ENCODE data around the gene RTN1.
A peak's percentile ranks its signal among the peaks of the same experiment; 100 is the strongest.

RTN1 gene

GRCh38 chr14:59912443-59912842 lies 41.9 kb upstream of the RTN1 start:
- no CpG with 5 or more reads among the region's 2 CpGs for WGBS (ENCODE audit: extremely low coverage, insufficient coverage, low lambda C conversion rate)
- H3K4me3 ChIP-seq (ENCODE audit: low read length): no peak overlapping the region
- no peak overlapping the region for H3K27ac ChIP-seq (ENCODE audit: low read depth, low read length)
- H2AK5ac ChIP-seq (ENCODE audit: low read length): no peak overlapping the region
- H3K27me3 ChIP-seq (ENCODE audit: insufficient read depth, low read length, poor library complexity): no peaks in the 10 kb centered on the region
- no peak overlapping the region for H3K4ac ChIP-seq (ENCODE audit: low read depth, low read length)
- H2BK5ac ChIP-seq (ENCODE audit: low read length): no peak overlapping the region
- no peak for DNase-seq
- H3K56ac ChIP-seq (ENCODE audit: low read length): no peak overlapping the region
- H3K36me3 ChIP-seq (ENCODE audit: control insufficient read depth, insufficient read depth, low read length): no peaks in the 10 kb centered on the region
- no peak overlapping the region for H4K8ac ChIP-seq (ENCODE audit: low read depth, low read length)
- no peak overlapping the region for H2BK120ac ChIP-seq (ENCODE audit: low read depth, low read length)
- H3K4me1 ChIP-seq (ENCODE audit: control insufficient read depth, low read depth, low read length): no peaks in the 10 kb centered on the region
- no peak overlapping the region for H3K23ac ChIP-seq (ENCODE audit: low read length)
- H3K79me2 ChIP-seq (ENCODE audit: control insufficient read depth, insufficient read depth, low read length): no peaks in the 10 kb centered on the region
- H3K79me1 ChIP-seq (ENCODE audit: low read length): no peaks in the 10 kb centered on the region
- no peak overlapping the region for H4K5ac ChIP-seq (ENCODE audit: low read length)
- no peak overlapping the region for H2BK15ac ChIP-seq (replicated peaks; ENCODE audit: low read depth)
- no peak overlapping the region for H3K4me2 ChIP-seq (ENCODE audit: low read length)
- no peak overlapping the region for H3K18ac ChIP-seq (ENCODE audit: low read length)
- no peak overlapping the region for H3K9ac ChIP-seq (ENCODE audit: low read length)

DNA sequence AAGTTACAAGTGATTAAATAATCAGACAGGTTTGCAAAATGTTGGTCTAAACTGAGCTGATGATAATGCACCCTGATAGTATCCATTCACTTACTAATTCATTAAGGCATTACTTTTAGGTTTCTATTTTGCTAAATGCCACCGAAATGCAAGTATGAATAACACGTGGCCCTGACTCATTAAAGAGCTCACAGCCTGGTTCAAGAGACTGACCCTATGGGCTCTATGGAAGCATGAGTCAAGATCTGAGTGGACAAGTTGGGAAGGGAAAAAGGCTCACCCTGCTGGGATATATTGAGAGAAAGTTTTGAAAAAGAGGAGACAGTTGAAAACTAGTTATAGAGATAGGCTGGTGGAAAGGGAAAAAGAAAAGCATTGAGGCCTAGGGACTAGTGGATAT lies 34.6 kb upstream of the RTN1 start:
- H3K36me3 ChIP-seq (ENCODE audit: control insufficient read depth, insufficient read depth, low read length): no peaks in the 10 kb centered on the region
- H3K23ac ChIP-seq (ENCODE audit: low read length): no peak overlapping the region
- H2BK15ac ChIP-seq (replicated peaks; ENCODE audit: low read depth): no peak overlapping the region
- no CpG with 5 or more reads among the region's 2 CpGs for WGBS (ENCODE audit: extremely low coverage, insufficient coverage, low lambda C conversion rate)
- no peaks in the 10 kb centered on the region for H3K4me1 ChIP-seq (ENCODE audit: control insufficient read depth, low read depth, low read length)
- H3K27me3 ChIP-seq (ENCODE audit: insufficient read depth, low read length, poor library complexity): no peaks in the 10 kb centered on the region
- no peak overlapping the region for H4K5ac ChIP-seq (ENCODE audit: low read length)
- no peak overlapping the region for H3K9ac ChIP-seq (ENCODE audit: low read length)
- H3K56ac ChIP-seq (ENCODE audit: low read length): no peak overlapping the region
- H3K27ac ChIP-seq (ENCODE audit: low read depth, low read length): no peak overlapping the region
- H3K18ac ChIP-seq (ENCODE audit: low read length): no peak overlapping the region
- DNase-seq: no peak
- H3K4me3 ChIP-seq (ENCODE audit: low read length): no peak overlapping the region
- H2BK120ac ChIP-seq (ENCODE audit: low read depth, low read length): no peak overlapping the region
- no peak overlapping the region for H3K4ac ChIP-seq (ENCODE audit: low read depth, low read length)
- H3K4me2 ChIP-seq (ENCODE audit: low read length): no peak overlapping the region
- H3K79me1 ChIP-seq (ENCODE audit: low read length): no peaks in the 10 kb centered on the region
- H3K79me2 ChIP-seq (ENCODE audit: control insufficient read depth, insufficient read depth, low read length): no peaks in the 10 kb centered on the region
- no peak overlapping the region for H2AK5ac ChIP-seq (ENCODE audit: low read length)
- H4K8ac ChIP-seq (ENCODE audit: low read depth, low read length): no peak overlapping the region
- no peak overlapping the region for H2BK5ac ChIP-seq (ENCODE audit: low read length)

- H3K9ac ChIP-seq (ENCODE audit: low read length): no peak overlapping the region
- no peak overlapping the region for H3K4ac ChIP-seq (ENCODE audit: low read depth, low read length)
- H3K4me2 ChIP-seq (ENCODE audit: low read length): no peak overlapping the region
- H3K79me1 ChIP-seq (ENCODE audit: low read length): no peaks in the 10 kb centered on the region
- no peak overlapping the region for H3K23ac ChIP-seq (ENCODE audit: low read length)
- no peak overlapping the region for H2AK5ac ChIP-seq (ENCODE audit: low read length)
- no peak overlapping the region for H2BK15ac ChIP-seq (replicated peaks; ENCODE audit: low read depth)
- no peak overlapping the region for H2BK5ac ChIP-seq (ENCODE audit: low read length)
- no peak overlapping the region for H4K5ac ChIP-seq (ENCODE audit: low read length)
- no peak overlapping the region for H3K27ac ChIP-seq (ENCODE audit: low read depth, low read length)
- no peaks in the 10 kb centered on the region for H3K79me2 ChIP-seq (ENCODE audit: control insufficient read depth, insufficient read depth, low read length)
- H3K4me1 ChIP-seq (ENCODE audit: control insufficient read depth, low read depth, low read length): no peaks in the 10 kb centered on the region
- H2BK120ac ChIP-seq (ENCODE audit: low read depth, low read length): no peak overlapping the region
- H3K36me3 ChIP-seq (ENCODE audit: control insufficient read depth, insufficient read depth, low read length): no peaks in the 10 kb centered on the region
- no peak overlapping the region for H3K4me3 ChIP-seq (ENCODE audit: low read length)
- H4K8ac ChIP-seq (ENCODE audit: low read depth, low read length): no peak overlapping the region
- WGBS (ENCODE audit: extremely low coverage, insufficient coverage, low lambda C conversion rate): no CpG with 5 or more reads among the region's 2 CpGs
- DNase-seq: no peak
- H3K27me3 ChIP-seq (ENCODE audit: insufficient read depth, low read length, poor library complexity): no peaks in the 10 kb centered on the region
- no peak overlapping the region for H3K56ac ChIP-seq (ENCODE audit: low read length)
- H3K18ac ChIP-seq (ENCODE audit: low read length): no peak overlapping the region
Observed at GRCh38 chr14:59904184-59904583, 33.6 kb upstream of the RTN1 start.

DNA sequence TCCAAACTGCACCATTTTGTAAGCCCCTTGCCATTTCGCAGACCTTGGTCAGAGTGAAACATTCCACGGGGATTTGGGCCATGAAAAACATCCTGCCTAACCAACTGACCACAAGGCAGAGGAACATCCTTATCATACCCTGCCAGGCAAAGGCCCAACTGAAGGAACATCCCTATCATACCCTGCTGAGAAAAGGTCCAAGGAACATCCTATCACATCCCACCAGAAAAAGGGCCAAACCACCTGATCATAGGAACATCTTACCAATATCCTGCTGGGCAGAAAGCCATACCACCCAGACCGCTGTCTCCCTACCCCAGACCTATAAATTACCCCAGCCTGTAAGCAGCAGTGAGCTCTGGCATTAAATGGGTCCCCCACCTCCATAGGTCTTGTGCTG lies 30.0 kb upstream of the RTN1 start:
- Histone ChIP-seq H4K5ac (ENCODE audit: low read length) (no peak overlapping the region), H2BK5ac (ENCODE audit: low read length) (no peak overlapping the region), H3K23ac (ENCODE audit: low read length) (no peak overlapping the region), H4K8ac (ENCODE audit: low read depth, low read length) (no peak overlapping the region), H2BK15ac (replicated peaks; ENCODE audit: low read depth) (no peak overlapping the region), H3K56ac (ENCODE audit: low read length) (no peak overlapping the region), H2BK120ac (ENCODE audit: low read depth, low read length) (no peak overlapping the region), H2AK5ac (ENCODE audit: low read length) (no peak overlapping the region), H3K4me3 (ENCODE audit: low read length) (no peak overlapping the region), H3K4me1 (ENCODE audit: control insufficient read depth, low read depth, low read length) (no peaks in the 10 kb centered on the region), H3K4me2 (ENCODE audit: low read length) (no peak overlapping the region), H3K18ac (ENCODE audit: low read length) (no peak overlapping the region), H3K36me3 (ENCODE audit: control insufficient read depth, insufficient read depth, low read length) (no peaks in the 10 kb centered on the region), H3K4ac (ENCODE audit: low read depth, low read length) (no peak overlapping the region), H3K9ac (ENCODE audit: low read length) (no peak overlapping the region), H3K27me3 (ENCODE audit: insufficient read depth, low read length, poor library complexity) (no peaks in the 10 kb centered on the region), H3K79me2 (ENCODE audit: control insufficient read depth, insufficient read depth, low read length) (no peaks in the 10 kb centered on the region), H3K79me1 (ENCODE audit: low read length) (no peaks in the 10 kb centered on the region), H3K27ac (ENCODE audit: low read depth, low read length) (no peak overlapping the region)
- WGBS (ENCODE audit: extremely low coverage, insufficient coverage, low lambda C conversion rate): no CpG with 5 or more reads among the region's 3 CpGs
- DNase-seq: no peak

GRCh38 chr14:59897757-59898383 lies 27.3 kb upstream of the RTN1 start:
- Histone ChIP-seq H2BK120ac (ENCODE audit: low read depth, low read length) (no peak overlapping the region), H3K4ac (ENCODE audit: low read depth, low read length) (no peak overlapping the region), H3K36me3 (ENCODE audit: control insufficient read depth, insufficient read depth, low read length) (no peaks in the 10 kb centered on the region), H3K27ac (ENCODE audit: low read depth, low read length) (no peak overlapping the region), H3K56ac (ENCODE audit: low read length) (no peak overlapping the region), H2BK5ac (ENCODE audit: low read length) (no peak overlapping the region), H4K8ac (ENCODE audit: low read depth, low read length) (no peak overlapping the region), H2AK5ac (ENCODE audit: low read length) (no peak overlapping the region), H3K4me2 (ENCODE audit: low read length) (no peak overlapping the region), H3K23ac (ENCODE audit: low read length) (no peak overlapping the region), H3K27me3 (ENCODE audit: insufficient read depth, low read length, poor library complexity) (no peaks in the 10 kb centered on the region), H3K79me2 (ENCODE audit: control insufficient read depth, insufficient read depth, low read length) (no peaks in the 10 kb centered on the region), H3K4me3 (ENCODE audit: low read length) (no peak overlapping the region), H3K79me1 (ENCODE audit: low read length) (no peaks in the 10 kb centered on the region), H3K18ac (ENCODE audit: low read length) (no peak overlapping the region), H3K9ac (ENCODE audit: low read length) (no peak overlapping the region), H4K5ac (ENCODE audit: low read length) (no peak overlapping the region), H3K4me1 (ENCODE audit: control insufficient read depth, low read depth, low read length) (no peaks in the 10 kb centered on the region), H2BK15ac (replicated peaks; ENCODE audit: low read depth) (no peak overlapping the region)
- peak; percentile 55 for DNase-seq
- no CpG with 5 or more reads among the region's 8 CpGs for WGBS (ENCODE audit: extremely low coverage, insufficient coverage, low lambda C conversion rate)

DNA sequence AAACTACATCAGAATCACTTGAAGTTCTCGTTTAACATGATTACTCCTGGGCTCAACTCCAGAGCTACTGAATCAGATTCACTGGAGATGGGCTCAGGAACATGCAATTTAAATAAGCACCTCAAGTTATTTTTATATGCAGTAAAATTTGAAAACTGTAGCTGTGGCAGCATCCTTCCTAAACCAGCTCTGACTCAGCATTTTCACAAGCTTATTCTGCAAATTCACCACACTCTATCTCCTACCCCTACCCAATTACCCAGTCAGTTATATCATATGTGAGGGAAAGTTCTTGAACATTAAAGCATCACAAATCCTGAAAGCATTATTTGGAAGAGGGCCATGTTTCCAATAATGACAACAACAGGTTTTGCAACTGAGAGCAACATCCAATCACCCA lies 25.1 kb upstream of the RTN1 start:
- Histone ChIP-seq H3K79me1 (ENCODE audit: low read length) (no peaks in the 10 kb centered on the region), H3K4me3 (ENCODE audit: low read length) (no peak overlapping the region), H3K79me2 (ENCODE audit: control insufficient read depth, insufficient read depth, low read length) (no peaks in the 10 kb centered on the region), H3K18ac (ENCODE audit: low read length) (no peak overlapping the region), H3K36me3 (ENCODE audit: control insufficient read depth, insufficient read depth, low read length) (no peaks in the 10 kb centered on the region), H3K9ac (ENCODE audit: low read length) (no peak overlapping the region), H3K27me3 (ENCODE audit: insufficient read depth, low read length, poor library complexity) (no peaks in the 10 kb centered on the region), H3K27ac (ENCODE audit: low read depth, low read length) (no peak overlapping the region), H3K4ac (ENCODE audit: low read depth, low read length) (no peak overlapping the region), H3K4me2 (ENCODE audit: low read length) (no peak overlapping the region), H3K56ac (ENCODE audit: low read length) (no peak overlapping the region), H2BK15ac (replicated peaks; ENCODE audit: low read depth) (no peak overlapping the region), H2AK5ac (ENCODE audit: low read length) (no peak overlapping the region), H4K8ac (ENCODE audit: low read depth, low read length) (no peak overlapping the region), H3K23ac (ENCODE audit: low read length) (no peak overlapping the region), H3K4me1 (ENCODE audit: control insufficient read depth, low read depth, low read length) (no peaks in the 10 kb centered on the region), H4K5ac (ENCODE audit: low read length) (no peak overlapping the region), H2BK120ac (ENCODE audit: low read depth, low read length) (no peak overlapping the region), H2BK5ac (ENCODE audit: low read length) (no peak overlapping the region)
- no CpG with 5 or more reads among the region's 1 CpG for WGBS (ENCODE audit: extremely low coverage, insufficient coverage, low lambda C conversion rate)
- no peak for DNase-seq
